Breast epithelium (tissue), 4 donors: Measurements from ENCODE around the gene COA4. TPM values are rescaled to one million over a fixed set of nuclear protein-coding genes. Genes with fewer than 3 reads are reported as not detected.
A peak's percentile ranks its signal among the peaks of the same experiment; 100 is the strongest.

ENCODE experiments used
- DNase-seq, 2 donors: peaks; one replicate each; pipeline ENCODE4 v3.0.0-alpha.2; 2019; ENCODE audit warnings: low spot score in 2 of 2
- H3K27ac ChIP-seq, 2 donors: fragments of 200-600 bp; sonication (generic) in 1 of 2; one replicate each; pipeline ENCODE4 v1.5.1; 2016 to 2019; ENCODE audit warnings: mild to moderate bottlenecking in 1 of 2
- H3K27me3 ChIP-seq, 2 donors: fragments of 200-600 bp; sonication (generic) in 1 of 2; one replicate each; pipeline versions ENCODE4 v1.5.1 to v1.6.0; 2017 to 2019; ENCODE audit warnings: control low read depth in 1 of 2, mild to moderate bottlenecking in 1 of 2
- H3K36me3 ChIP-seq: fragments of 200-600 bp; one replicate; pipeline ENCODE4 v1.5.1; 2019
- H3K4me1 ChIP-seq, 2 donors: fragments of 200-600 bp; sonication (generic); one replicate each; pipeline ENCODE4 v1.5.1; 2016 to 2019; ENCODE audit warnings: control low read depth in 1 of 2
- H3K4me3 ChIP-seq, 3 donors: fragments of 200-600 bp; sonication (generic); 1 replicate in 2 of 3; 2 replicates in 1 of 3; pipeline ENCODE4 v1.5.1; 2016 to 2019; ENCODE audit warnings: mild to moderate bottlenecking in 3 of 3, moderate library complexity in 2 of 3
- H3K9me3 ChIP-seq, 2 donors: fragments of 200-600 bp; sonication (generic) in 1 of 2; one replicate each; pipeline ENCODE4 v1.5.1; 2016 to 2019; ENCODE audit warnings: control low read depth in 1 of 2
- CTCF ChIP-seq, 3 donors: fragments of 450-650 bp; IDR thresholded peaks; one replicate each; pipeline ENCODE4 v1.5.1; 2016 to 2017; ENCODE audit warnings: antibody characterized with exemption in 3 of 3, mild to moderate bottlenecking in 3 of 3, moderate library complexity in 3 of 3
- POLR2A ChIP-seq: fragments of 450-650 bp; IDR thresholded peaks from one replicate; pipeline ENCODE4 v1.6.1; 2016; ENCODE audit warnings: antibody characterized with exemption, mild to moderate bottlenecking, moderate library complexity
- POLR2AphosphoS5 ChIP-seq, 3 donors: sonication (generic); formaldehyde crosslinking; IDR thresholded peaks; one replicate each; pipeline ENCODE4 v1.6.1; 2017; ENCODE audit warnings: antibody characterized with exemption in 3 of 3
- intact Hi-C: fragments of 100-400 bp; cut with DNase I; formaldehyde crosslinking; loops from one replicate; pipeline ENCODE4 v1.15.1; 2023; ENCODE audit warnings: low total_unique reads
- total RNA-seq, 3 donors: library from RNA; depleted of rRNA; stranded (reverse); fragments of >200 nt; gene quantifications; one replicate each; pipeline ENCODE4 v1.1.0, GENCODE V29; 2016

The COA4 gene
- total RNA-seq: 10 to 100 TPM; 58.9 to 76.7 (median 74.2) TPM

DNA sequence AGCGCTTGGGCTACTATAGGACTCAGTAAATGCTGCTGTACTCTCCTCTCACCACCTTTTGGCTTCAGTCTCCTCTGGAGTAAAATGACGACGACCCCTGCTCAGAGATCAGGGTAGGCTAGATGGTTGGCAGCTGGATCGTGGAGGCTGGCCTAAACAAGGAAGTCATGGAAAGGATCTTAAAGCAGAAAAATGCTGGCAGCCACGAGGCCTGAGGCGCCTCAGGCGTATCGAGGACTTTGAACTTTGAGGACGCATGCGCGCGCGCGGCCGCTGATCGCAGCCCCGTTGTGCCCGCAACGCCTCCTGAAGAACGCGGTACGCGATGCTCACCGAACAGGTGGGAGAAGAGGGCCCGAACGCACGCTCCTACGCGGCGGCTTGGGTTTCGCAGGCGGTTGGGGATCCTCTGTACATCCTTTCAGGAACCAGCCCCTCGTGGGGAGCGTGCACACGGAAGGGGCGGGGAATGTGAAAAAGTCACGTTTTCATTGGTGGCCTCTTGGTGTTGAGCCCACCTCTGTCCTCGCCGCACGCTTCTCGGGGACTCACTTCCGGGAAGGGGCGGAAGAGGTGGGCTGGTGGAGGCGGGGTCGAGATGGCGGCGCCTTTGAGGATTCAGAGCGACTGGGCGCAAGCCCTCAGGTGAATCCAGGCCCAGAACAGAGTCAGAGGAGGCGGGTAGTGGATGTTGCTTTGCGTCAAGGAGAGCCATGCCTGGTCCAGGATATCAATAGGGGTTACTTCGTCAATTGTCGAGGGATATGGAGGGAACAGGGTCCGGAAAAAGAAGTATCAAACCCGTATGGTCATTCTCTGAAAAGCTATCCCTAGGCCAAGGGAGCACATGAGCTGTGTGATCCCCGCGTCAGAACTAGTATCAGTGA lies at the start of gene COA4, which contains the start of gene PAAF1:
Gene COA4, minus strand, starts transcription at position 423 of the 887 bp plus-strand sequence. CDS start 3,468 bp downstream, outside the sequence.
Gene PAAF1, plus strand, starts transcription at position 576 of the 887 bp plus-strand sequence. Its CDS starts 23 bp downstream, at position 599.
- Histone ChIP-seq H3K9me3 (no peaks in the 10 kb centered on the region), H3K4me1 (no peaks in the 10 kb centered on the region), H3K27me3 (no peaks in the 10 kb centered on the region), H3K36me3 (peaks cover 10% of the 10 kb centered on the region), H3K4me3 (peak within 1 kb of the TSS; percentile 62 to 84 (median 71)), H3K27ac (peak within 1 kb of the TSS; percentile 88 to 92)
- DNase-seq: peak; percentile 89 to 90
- intact Hi-C loops: no loop called here
- no peak for TF ChIP-seq CTCF (IDR thresholded peaks at IDR 0.05)
- TF ChIP-seq POLR2A: peak; percentile 8
- peak; percentile 62 to 94 (median 70) for TF ChIP-seq POLR2AphosphoS5 (IDR thresholded peaks at IDR 0.05)

- intact Hi-C loops: no loop called here
- Histone ChIP-seq H3K36me3 (no peaks in the 10 kb centered on the region), H3K9me3 (no peaks in the 10 kb centered on the region)
Measured at GRCh38 chr11:73921180-73921579, 44.5 kb upstream of the COA4 start.

DNA sequence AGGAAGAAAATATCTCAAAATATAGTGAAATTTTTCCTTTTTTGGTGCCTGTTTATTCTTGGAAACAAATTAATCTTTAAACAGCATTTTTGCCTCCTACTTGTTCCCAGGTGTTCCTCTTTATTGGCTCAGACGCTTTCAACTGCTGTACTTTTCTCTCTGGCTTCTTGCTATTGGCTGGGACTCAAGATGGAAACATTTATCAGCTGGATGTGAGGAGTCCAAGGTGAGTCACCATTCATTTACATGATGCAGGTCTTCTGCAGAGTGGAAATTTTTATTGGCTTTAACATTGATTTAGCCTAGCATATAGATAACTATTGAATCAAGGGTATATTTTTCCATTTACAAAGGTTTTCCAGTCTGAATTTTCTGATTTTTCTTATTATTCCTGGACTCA lies 39.8 kb upstream of the COA4 start:
- H3K27ac ChIP-seq: no peak overlapping the region

More at GRCh38 chr11:73921180-73921579, 44.5 kb upstream of the COA4 start:
- H3K4me1 ChIP-seq: no peaks in the 10 kb centered on the region
- no peak overlapping the region for H3K27ac ChIP-seq
- DNase-seq: no peak
- TF ChIP-seq POLR2A (no peak), CTCF (IDR thresholded peaks at IDR 0.05) (no peak), POLR2AphosphoS5 (IDR thresholded peaks at IDR 0.05) (no peak)
- no peak overlapping the region for H3K4me3 ChIP-seq
- no peaks in the 10 kb centered on the region for H3K27me3 ChIP-seq

DNA sequence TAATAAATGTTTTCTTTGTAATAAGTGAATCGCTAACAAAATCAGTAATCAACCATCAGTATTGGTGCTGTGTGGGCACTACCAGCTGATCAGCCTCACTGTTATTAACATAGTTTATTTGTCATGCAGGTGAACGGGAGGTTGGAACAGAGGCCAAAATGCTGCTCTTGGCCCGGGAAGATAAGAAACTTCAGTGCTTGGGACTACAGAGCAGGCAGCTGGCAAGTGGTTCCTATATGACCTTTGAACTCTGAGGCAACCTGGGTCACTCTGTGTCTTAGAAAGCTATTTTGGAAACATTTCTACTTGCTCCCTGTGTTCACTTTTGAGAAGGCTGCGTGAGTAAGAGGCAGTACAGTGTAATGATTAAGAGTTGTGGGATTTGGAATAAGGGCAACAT lies 37.6 kb upstream of the COA4 start:
- intact Hi-C loops: no loop called here
- Histone ChIP-seq H3K4me3 (no peak overlapping the region), H3K27me3 (no peaks in the 10 kb centered on the region), H3K9me3 (no peaks in the 10 kb centered on the region), H3K36me3 (no peaks in the 10 kb centered on the region), H3K4me1 (no peaks in the 10 kb centered on the region), H3K27ac (no peak overlapping the region)
- no peak for DNase-seq
- no peak for TF ChIP-seq POLR2AphosphoS5 (IDR thresholded peaks at IDR 0.05)

More for the DNA sequence above, 39.8 kb upstream of the COA4 start:
- Histone ChIP-seq H3K4me1 (no peaks in the 10 kb centered on the region), H3K9me3 (no peaks in the 10 kb centered on the region), H3K4me3 (no peak overlapping the region), H3K27me3 (no peaks in the 10 kb centered on the region), H3K36me3 (no peaks in the 10 kb centered on the region)
- intact Hi-C loops: no loop called here
- no peak for DNase-seq
- no peak for TF ChIP-seq POLR2AphosphoS5 (IDR thresholded peaks at IDR 0.05)

GRCh38 chr11:73913472-73913871 lies 36.8 kb upstream of the COA4 start:
- Histone ChIP-seq H3K4me1 (no peaks in the 10 kb centered on the region), H3K36me3 (no peaks in the 10 kb centered on the region), H3K27me3 (no peaks in the 10 kb centered on the region), H3K4me3 (no peak overlapping the region), H3K27ac (no peak overlapping the region), H3K9me3 (no peaks in the 10 kb centered on the region)
- DNase-seq: no peak
- TF ChIP-seq POLR2AphosphoS5 (IDR thresholded peaks at IDR 0.05) (no peak), POLR2A (no peak), CTCF (IDR thresholded peaks at IDR 0.05) (no peak)
- intact Hi-C loops: no loop called here

GRCh38 chr11:73912026-73912425 lies 35.4 kb upstream of the COA4 start:
- DNase-seq: no peak
- Histone ChIP-seq H3K4me1 (no peaks in the 10 kb centered on the region), H3K9me3 (no peaks in the 10 kb centered on the region), H3K27me3 (no peaks in the 10 kb centered on the region), H3K4me3 (no peak overlapping the region), H3K27ac (no peak overlapping the region), H3K36me3 (no peaks in the 10 kb centered on the region)
- TF ChIP-seq POLR2A: no peak
- TF ChIP-seq POLR2AphosphoS5 (IDR thresholded peaks at IDR 0.05): no peak
- no peak for TF ChIP-seq CTCF (IDR thresholded peaks at IDR 0.05)
- intact Hi-C loops: no loop called here
